Nephron (organoid): ENCODE measurements around the gene KRT20.

Source experiments
- H3K27ac Mint-ChIP-seq, 3 experiments: 2 replicates each; pipeline ENCODE4 v1.8.0; 2020; ENCODE audit warnings: mixed read lengths in 3 of 3, mild to moderate bottlenecking in 2 of 3, moderate library complexity in 1 of 3
- H3K27me3 Mint-ChIP-seq: 2 replicates; pipeline ENCODE4 v1.8.0; 2021; ENCODE audit warnings: low read depth, mild to moderate bottlenecking, moderate library complexity, mixed read lengths
- H3K36me3 Mint-ChIP-seq: 2 replicates; pipeline ENCODE4 v1.8.0; 2020; ENCODE audit warnings: low read depth, mixed read lengths
- H3K4me1 Mint-ChIP-seq: 2 replicates; pipeline ENCODE4 v1.8.0; 2020; ENCODE audit warnings: mixed read lengths
- H3K4me3 Mint-ChIP-seq, 3 experiments: 2 replicates each; pipeline ENCODE4 v1.8.0; 2020; ENCODE audit warnings: mild to moderate bottlenecking in 3 of 3, mixed read lengths in 3 of 3, moderate library complexity in 2 of 3
- H3K9me3 Mint-ChIP-seq: 2 replicates; pipeline ENCODE4 v1.8.0; 2020; ENCODE audit warnings: mixed read lengths
- CTCF ChIP-seq, 3 experiments: fragments of 200-600 bp; sonication (generic); IDR thresholded peaks; one replicate each; pipeline ENCODE4 v1.5.0; 2021; ENCODE audit warnings: antibody characterized with exemption in 3 of 3; ENCODE audit not compliant: unreplicated experiment in 3 of 3

The KRT20 gene

GRCh38 chr17:40888196-40888720 lies 3.2 kb upstream of the KRT20 start:
- Mint-ChIP-seq H3K4me1 (no peaks in the 10 kb centered on the region), H3K27me3 (peaks cover 12% of the 10 kb centered on the region), H3K9me3 (no peaks in the 10 kb centered on the region), H3K36me3 (no peaks in the 10 kb centered on the region), H3K27ac (no peak overlapping the region), H3K4me3 (no peak overlapping the region)
- TF ChIP-seq CTCF (IDR thresholded peaks at IDR 0.05; ENCODE audit: unreplicated experiment in 3 of 3) = no peak

- no peak overlapping the region for H3K4me3 Mint-ChIP-seq
- H3K9me3 Mint-ChIP-seq = no peaks in the 10 kb centered on the region
- TF ChIP-seq CTCF (IDR thresholded peaks at IDR 0.05; ENCODE audit: unreplicated experiment in 3 of 3) = no peak
- no peaks in the 10 kb centered on the region for H3K36me3 Mint-ChIP-seq
- H3K4me1 Mint-ChIP-seq = no peaks in the 10 kb centered on the region
- H3K27ac Mint-ChIP-seq = no peak overlapping the region
- H3K27me3 Mint-ChIP-seq = peaks cover 14% of the 10 kb centered on the region
These were observed 1.0 kb upstream of the KRT20 start for GRCh38 chr17:40886090-40886489.

GRCh38 chr17:40883626-40884334 lies 1.3 kb downstream of the KRT20 start:
- no peak overlapping the region for H3K4me3 Mint-ChIP-seq
- H3K27me3 Mint-ChIP-seq = peaks cover 10% of the 10 kb centered on the region
- TF ChIP-seq CTCF (IDR thresholded peaks at IDR 0.05; ENCODE audit: unreplicated experiment in 3 of 3) = no peak
- H3K27ac Mint-ChIP-seq = no peak overlapping the region
- no peaks in the 10 kb centered on the region for H3K36me3 Mint-ChIP-seq
- H3K4me1 Mint-ChIP-seq = no peaks in the 10 kb centered on the region
- no peaks in the 10 kb centered on the region for H3K9me3 Mint-ChIP-seq

GRCh38 chr17:40883031-40883430 lies 2.0 kb downstream of the KRT20 start:
- Mint-ChIP-seq H3K4me1 (no peaks in the 10 kb centered on the region), H3K27me3 (peaks cover 10% of the 10 kb centered on the region), H3K9me3 (no peaks in the 10 kb centered on the region), H3K27ac (no peak overlapping the region), H3K36me3 (no peaks in the 10 kb centered on the region), H3K4me3 (no peak overlapping the region)
- TF ChIP-seq CTCF (IDR thresholded peaks at IDR 0.05; ENCODE audit: unreplicated experiment in 3 of 3) = no peak

- no peak for TF ChIP-seq CTCF (IDR thresholded peaks at IDR 0.05; ENCODE audit: unreplicated experiment in 3 of 3)
- Mint-ChIP-seq H3K27me3 (peaks cover 13% of the 10 kb centered on the region), H3K36me3 (no peaks in the 10 kb centered on the region), H3K4me1 (no peaks in the 10 kb centered on the region), H3K9me3 (no peaks in the 10 kb centered on the region), H3K4me3 (no peak overlapping the region), H3K27ac (no peak overlapping the region)
These were observed 6.0 kb downstream of the KRT20 start for GRCh38 chr17:40879026-40879425.

GRCh38 chr17:40878044-40878443 lies 7.0 kb downstream of the KRT20 start:
- no peak for TF ChIP-seq CTCF (IDR thresholded peaks at IDR 0.05; ENCODE audit: unreplicated experiment in 3 of 3)
- no peaks in the 10 kb centered on the region for H3K36me3 Mint-ChIP-seq
- H3K4me3 Mint-ChIP-seq = no peak overlapping the region
- H3K9me3 Mint-ChIP-seq = no peaks in the 10 kb centered on the region
- no peaks in the 10 kb centered on the region for H3K4me1 Mint-ChIP-seq
- H3K27ac Mint-ChIP-seq = no peak overlapping the region
- H3K27me3 Mint-ChIP-seq = peaks cover 9% of the 10 kb centered on the region
